Activated T-helper 17 cell treated with anti-CD3 and anti-CD28 coated beads, Interleukin-2, amount 50 U/mL, for 72 hours (primary cell): Measurements from ENCODE around the gene TNC. TPM values are rescaled to one million over a fixed set of nuclear protein-coding genes. Genes with fewer than 3 reads are reported as not detected.

ENCODE experiments used
- ATAC-seq: fragments of 150-1000 bp; cut with Tn5 transposase; replicated peaks from 2 replicates; pipeline ENCODE4 v1.10.0; 2021; ENCODE audit warnings: mild to moderate bottlenecking, moderate library complexity
- H3K27ac Mint-ChIP-seq: one replicate; pipeline ENCODE4 v1.8.0; 2022; ENCODE audit warnings: mixed read lengths
- H3K27me3 Mint-ChIP-seq: one replicate; pipeline ENCODE4 v1.8.0; 2022; ENCODE audit warnings: mixed read lengths
- H3K36me3 Mint-ChIP-seq: one replicate; pipeline ENCODE4 v1.8.0; 2022; ENCODE audit warnings: low read depth, mild to moderate bottlenecking, mixed read lengths
- H3K4me1 Mint-ChIP-seq: one replicate; pipeline ENCODE4 v1.8.0; 2022; ENCODE audit warnings: mixed read lengths
- H3K4me3 Mint-ChIP-seq: one replicate; pipeline ENCODE4 v1.8.0; 2022; ENCODE audit warnings: mild to moderate bottlenecking, mixed read lengths
- H3K9me3 Mint-ChIP-seq: one replicate; pipeline ENCODE4 v1.8.0; 2022; ENCODE audit warnings: mixed read lengths
- total RNA-seq, 2 donors: library from RNA; stranded (reverse); gene quantifications; one replicate each; pipeline ENCODE4 v1.2.3, GENCODE V29; 2022

Gene TNC
- total RNA-seq, result not detected

- H3K27me3 Mint-ChIP-seq, result peaks cover 69% of the 10 kb centered on the region
- no peaks in the 10 kb centered on the region for H3K4me1 Mint-ChIP-seq
- no peak within 1 kb of the TSS for H3K27ac Mint-ChIP-seq
- no peak within 1 kb of the TSS for H3K4me3 Mint-ChIP-seq
- no peak for ATAC-seq
- no peaks in the 10 kb centered on the region for H3K36me3 Mint-ChIP-seq
- H3K9me3 Mint-ChIP-seq, result no peaks in the 10 kb centered on the region
Observed at GRCh38 chr9:115117999-115118878, at the start of gene TNC. Gene TNC, minus strand, starts transcription at chr9:115118157. Its CDS starts 27,139 bp downstream, at chr9:115091018.

- H3K4me3 Mint-ChIP-seq, result no peak overlapping the region
- no peaks in the 10 kb centered on the region for H3K9me3 Mint-ChIP-seq
- H3K27ac Mint-ChIP-seq, result no peak overlapping the region
- no peaks in the 10 kb centered on the region for H3K4me1 Mint-ChIP-seq
- H3K27me3 Mint-ChIP-seq, result peaks cover 19% of the 10 kb centered on the region
- no peak for ATAC-seq
- H3K36me3 Mint-ChIP-seq, result no peaks in the 10 kb centered on the region
Observed at GRCh38 chr9:115167175-115167574, 49.2 kb upstream of the TNC start.

- H3K36me3 Mint-ChIP-seq, result no peaks in the 10 kb centered on the region
- no peaks in the 10 kb centered on the region for H3K4me1 Mint-ChIP-seq
- H3K27me3 Mint-ChIP-seq, result peaks cover 22% of the 10 kb centered on the region
- H3K27ac Mint-ChIP-seq, result no peak overlapping the region
- H3K9me3 Mint-ChIP-seq, result no peaks in the 10 kb centered on the region
- no peak for ATAC-seq
- H3K4me3 Mint-ChIP-seq, result no peak overlapping the region
Observed at GRCh38 chr9:115165233-115165632, 47.3 kb upstream of the TNC start.

- Mint-ChIP-seq H3K9me3 (no peaks in the 10 kb centered on the region), H3K27ac (no peak overlapping the region), H3K27me3 (peaks cover 22% of the 10 kb centered on the region), H3K4me3 (no peak overlapping the region), H3K4me1 (no peaks in the 10 kb centered on the region), H3K36me3 (no peaks in the 10 kb centered on the region)
- ATAC-seq, result no peak
Observed at GRCh38 chr9:115164511-115164974, 46.6 kb upstream of the TNC start.

- Mint-ChIP-seq H3K9me3 (no peaks in the 10 kb centered on the region), H3K4me3 (no peak overlapping the region), H3K27me3 (peaks cover 17% of the 10 kb centered on the region), H3K36me3 (no peaks in the 10 kb centered on the region), H3K4me1 (no peaks in the 10 kb centered on the region), H3K27ac (no peak overlapping the region)
- no peak for ATAC-seq
Observed at GRCh38 chr9:115162946-115163345, 45.0 kb upstream of the TNC start.

GRCh38 chr9:115161446-115161845 is 43.5 kb upstream of the TNC start:
- H3K27me3 Mint-ChIP-seq, result peaks cover 21% of the 10 kb centered on the region
- H3K27ac Mint-ChIP-seq, result no peak overlapping the region
- H3K4me3 Mint-ChIP-seq, result no peak overlapping the region
- no peaks in the 10 kb centered on the region for H3K4me1 Mint-ChIP-seq
- no peaks in the 10 kb centered on the region for H3K36me3 Mint-ChIP-seq
- no peak for ATAC-seq
- H3K9me3 Mint-ChIP-seq, result no peaks in the 10 kb centered on the region

GRCh38 chr9:115158661-115159481 is 40.9 kb upstream of the TNC start:
- H3K4me1 Mint-ChIP-seq, result no peaks in the 10 kb centered on the region
- no peak for ATAC-seq
- H3K36me3 Mint-ChIP-seq, result no peaks in the 10 kb centered on the region
- no peak overlapping the region for H3K4me3 Mint-ChIP-seq
- H3K9me3 Mint-ChIP-seq, result no peaks in the 10 kb centered on the region
- no peak overlapping the region for H3K27ac Mint-ChIP-seq
- H3K27me3 Mint-ChIP-seq, result peaks cover 24% of the 10 kb centered on the region

GRCh38 chr9:115157245-115157674 is 39.3 kb upstream of the TNC start:
- Mint-ChIP-seq H3K9me3 (no peaks in the 10 kb centered on the region), H3K4me3 (no peak overlapping the region), H3K4me1 (no peaks in the 10 kb centered on the region), H3K27me3 (peaks cover 14% of the 10 kb centered on the region), H3K36me3 (no peaks in the 10 kb centered on the region), H3K27ac (no peak overlapping the region)
- peak; percentile 46 for ATAC-seq

GRCh38 chr9:115155037-115155436 is 37.1 kb upstream of the TNC start:
- no peak overlapping the region for H3K4me3 Mint-ChIP-seq
- no peak overlapping the region for H3K27ac Mint-ChIP-seq
- H3K27me3 Mint-ChIP-seq, result peaks cover 11% of the 10 kb centered on the region
- ATAC-seq, result no peak
- no peaks in the 10 kb centered on the region for H3K36me3 Mint-ChIP-seq
- H3K4me1 Mint-ChIP-seq, result no peaks in the 10 kb centered on the region
- no peaks in the 10 kb centered on the region for H3K9me3 Mint-ChIP-seq

- Mint-ChIP-seq H3K4me1 (no peaks in the 10 kb centered on the region), H3K4me3 (no peak overlapping the region), H3K9me3 (no peaks in the 10 kb centered on the region), H3K27me3 (peaks cover 11% of the 10 kb centered on the region), H3K27ac (no peak overlapping the region), H3K36me3 (no peaks in the 10 kb centered on the region)
- no peak for ATAC-seq
Observed at GRCh38 chr9:115154617-115155016, 36.7 kb upstream of the TNC start.

- H3K36me3 Mint-ChIP-seq, result no peaks in the 10 kb centered on the region
- H3K4me1 Mint-ChIP-seq, result no peaks in the 10 kb centered on the region
- no peak overlapping the region for H3K27ac Mint-ChIP-seq
- no peaks in the 10 kb centered on the region for H3K9me3 Mint-ChIP-seq
- peaks cover 15% of the 10 kb centered on the region for H3K27me3 Mint-ChIP-seq
- ATAC-seq, result no peak
- H3K4me3 Mint-ChIP-seq, result no peak overlapping the region
Observed at GRCh38 chr9:115152281-115152820, 34.4 kb upstream of the TNC start.

- H3K9me3 Mint-ChIP-seq, result no peaks in the 10 kb centered on the region
- H3K27me3 Mint-ChIP-seq, result peaks cover 13% of the 10 kb centered on the region
- no peak for ATAC-seq
- H3K27ac Mint-ChIP-seq, result no peak overlapping the region
- H3K4me3 Mint-ChIP-seq, result no peak overlapping the region
- H3K36me3 Mint-ChIP-seq, result no peaks in the 10 kb centered on the region
- H3K4me1 Mint-ChIP-seq, result no peaks in the 10 kb centered on the region
Observed at GRCh38 chr9:115148721-115149120, 30.8 kb upstream of the TNC start.

- H3K27me3 Mint-ChIP-seq, result peaks cover 22% of the 10 kb centered on the region
- H3K27ac Mint-ChIP-seq, result no peak overlapping the region
- H3K36me3 Mint-ChIP-seq, result no peaks in the 10 kb centered on the region
- peaks cover 3% of the 10 kb centered on the region for H3K4me1 Mint-ChIP-seq
- no peaks in the 10 kb centered on the region for H3K9me3 Mint-ChIP-seq
- no peak for ATAC-seq
- H3K4me3 Mint-ChIP-seq, result no peak overlapping the region
Observed at GRCh38 chr9:115146581-115147021, 28.6 kb upstream of the TNC start.

GRCh38 chr9:115144706-115145105 is 26.7 kb upstream of the TNC start:
- no peak for ATAC-seq
- Mint-ChIP-seq H3K27me3 (peaks cover 28% of the 10 kb centered on the region), H3K4me3 (no peak overlapping the region), H3K9me3 (no peaks in the 10 kb centered on the region), H3K4me1 (peaks cover 4% of the 10 kb centered on the region), H3K36me3 (no peaks in the 10 kb centered on the region), H3K27ac (no peak overlapping the region)
